GM12874 (cell line): Measurements from ENCODE around the gene IFI35.
A peak's percentile ranks its signal among the peaks of the same experiment; 100 is the strongest.

Experiments used
- TF ChIP-seq, protein P1 (sequence below): IDR thresholded peaks from 2 replicates; pipeline ENCODE4 v1.5.1; 2011; ENCODE audit warnings: low read depth, mild to moderate bottlenecking, control low read depth, low read length, moderate library complexity; ENCODE audit not compliant: insufficient read depth

IFI35 gene

DNA sequence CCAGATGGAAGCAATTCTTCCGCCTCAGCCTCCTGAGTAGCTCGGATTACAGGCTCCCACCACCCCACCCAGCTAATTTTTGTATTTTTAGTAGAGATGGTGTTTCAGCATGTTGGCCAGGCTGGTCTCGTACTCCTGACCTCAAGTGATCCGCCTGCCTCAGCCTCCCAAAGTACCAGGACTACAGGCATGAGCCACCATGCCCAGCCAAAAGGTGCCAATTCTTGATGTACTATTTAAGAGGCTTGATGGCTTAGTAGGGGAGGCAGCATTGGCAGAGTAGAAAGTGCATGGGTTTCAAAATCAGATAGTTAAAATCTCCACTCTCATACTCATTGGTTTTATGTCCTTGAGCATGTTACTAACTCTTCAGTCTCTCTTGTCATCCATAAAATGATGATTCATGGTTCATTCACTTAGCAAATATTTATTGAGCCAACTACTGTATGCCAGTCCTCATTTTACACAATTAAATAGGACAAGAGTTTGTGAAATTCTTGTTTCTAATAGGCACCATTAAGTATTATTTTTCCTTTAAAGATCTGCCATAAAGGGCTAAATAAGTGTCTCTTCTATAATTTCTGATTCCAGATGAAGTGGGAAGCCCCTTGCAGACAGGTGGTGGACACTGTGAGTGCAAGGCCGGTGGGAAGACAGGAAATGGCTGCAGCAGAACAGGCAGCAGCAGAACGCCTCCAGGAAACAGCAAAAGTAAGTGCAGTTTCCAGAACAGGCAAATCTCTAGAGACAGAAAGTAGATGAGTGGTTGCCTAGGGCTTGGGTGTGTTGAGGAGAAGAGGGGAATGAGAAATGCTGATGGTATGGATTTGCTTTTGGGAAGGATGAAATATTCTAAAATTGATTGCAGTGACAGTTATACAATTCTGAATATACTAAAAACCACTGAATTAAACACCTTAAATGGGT, 16.6 kb upstream of the IFI35 start:
- TF ChIP-seq, protein P1, sequence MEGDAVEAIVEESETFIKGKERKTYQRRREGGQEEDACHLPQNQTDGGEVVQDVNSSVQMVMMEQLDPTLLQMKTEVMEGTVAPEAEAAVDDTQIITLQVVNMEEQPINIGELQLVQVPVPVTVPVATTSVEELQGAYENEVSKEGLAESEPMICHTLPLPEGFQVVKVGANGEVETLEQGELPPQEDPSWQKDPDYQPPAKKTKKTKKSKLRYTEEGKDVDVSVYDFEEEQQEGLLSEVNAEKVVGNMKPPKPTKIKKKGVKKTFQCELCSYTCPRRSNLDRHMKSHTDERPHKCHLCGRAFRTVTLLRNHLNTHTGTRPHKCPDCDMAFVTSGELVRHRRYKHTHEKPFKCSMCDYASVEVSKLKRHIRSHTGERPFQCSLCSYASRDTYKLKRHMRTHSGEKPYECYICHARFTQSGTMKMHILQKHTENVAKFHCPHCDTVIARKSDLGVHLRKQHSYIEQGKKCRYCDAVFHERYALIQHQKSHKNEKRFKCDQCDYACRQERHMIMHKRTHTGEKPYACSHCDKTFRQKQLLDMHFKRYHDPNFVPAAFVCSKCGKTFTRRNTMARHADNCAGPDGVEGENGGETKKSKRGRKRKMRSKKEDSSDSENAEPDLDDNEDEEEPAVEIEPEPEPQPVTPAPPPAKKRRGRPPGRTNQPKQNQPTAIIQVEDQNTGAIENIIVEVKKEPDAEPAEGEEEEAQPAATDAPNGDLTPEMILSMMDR, result no peak

DNA sequence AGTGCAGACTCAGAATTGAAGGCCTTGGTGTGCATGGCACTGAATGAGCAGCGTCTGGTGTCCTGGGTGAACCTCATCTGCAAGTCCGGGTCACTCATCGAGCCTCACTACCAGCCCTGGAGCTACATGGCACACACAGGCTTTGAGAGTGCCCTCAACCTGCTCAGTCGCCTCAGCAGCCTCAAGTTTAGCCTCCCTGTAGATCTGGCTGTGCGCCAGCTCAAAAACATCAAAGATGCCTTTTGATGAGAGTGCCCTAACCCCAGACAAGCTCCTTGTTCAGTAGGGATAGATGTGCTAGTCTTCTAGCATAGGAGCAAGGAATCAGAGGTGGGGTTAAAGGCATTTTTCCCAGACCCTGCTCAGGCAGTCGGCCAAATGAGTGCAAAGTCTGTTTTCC, 15.1 kb upstream of the IFI35 start:
- TF ChIP-seq, protein P1, result no peak

DNA sequence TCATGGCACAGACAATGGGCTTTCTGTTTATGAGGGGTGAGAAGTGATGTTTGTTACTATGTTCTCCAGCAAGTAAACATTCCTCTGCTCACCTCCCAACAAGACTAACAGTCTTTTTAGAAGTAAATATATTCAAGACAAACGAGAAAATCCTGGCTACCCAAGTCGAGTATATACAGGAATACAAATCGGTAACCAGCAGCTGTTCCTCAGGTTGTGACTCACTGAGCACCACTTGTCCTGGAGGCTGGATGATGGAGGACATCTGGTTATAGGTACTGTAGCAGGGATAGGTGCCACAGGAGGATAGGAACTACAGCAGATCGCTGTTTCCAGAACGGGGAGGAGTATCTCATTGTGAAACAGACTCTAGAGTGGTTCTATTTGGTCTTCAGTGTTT, 13.7 kb upstream of the IFI35 start:
- TF ChIP-seq, protein P1, result no peak

DNA sequence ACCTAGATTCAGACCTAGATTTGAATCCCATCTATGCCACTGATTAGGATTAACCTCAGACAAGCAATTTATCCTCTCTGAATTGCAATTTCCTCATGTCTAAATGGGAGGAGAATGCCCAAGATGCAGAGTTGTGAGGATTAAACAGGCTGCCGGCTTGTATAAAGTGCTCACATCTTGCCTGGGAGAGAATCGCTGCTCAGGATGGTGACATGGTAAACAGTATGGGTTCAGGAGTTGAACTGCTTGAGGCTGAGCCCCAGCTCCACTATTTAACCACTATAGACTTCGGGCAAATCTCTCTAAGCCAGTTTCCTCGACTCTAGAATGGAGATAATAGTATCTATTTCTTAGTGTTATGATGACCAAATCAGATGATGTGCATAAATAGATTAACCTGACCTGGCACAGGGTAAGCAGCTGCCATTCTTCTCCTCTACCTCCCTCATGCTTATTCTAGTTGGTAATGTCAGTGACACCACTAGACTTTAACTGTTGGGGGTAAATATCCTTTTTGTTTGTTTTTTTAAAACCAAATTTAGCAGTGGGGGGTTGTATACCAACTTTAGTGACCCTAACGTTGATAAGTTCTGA, 9.1 kb upstream of the IFI35 start:
- TF ChIP-seq, protein P1, result no peak

DNA sequence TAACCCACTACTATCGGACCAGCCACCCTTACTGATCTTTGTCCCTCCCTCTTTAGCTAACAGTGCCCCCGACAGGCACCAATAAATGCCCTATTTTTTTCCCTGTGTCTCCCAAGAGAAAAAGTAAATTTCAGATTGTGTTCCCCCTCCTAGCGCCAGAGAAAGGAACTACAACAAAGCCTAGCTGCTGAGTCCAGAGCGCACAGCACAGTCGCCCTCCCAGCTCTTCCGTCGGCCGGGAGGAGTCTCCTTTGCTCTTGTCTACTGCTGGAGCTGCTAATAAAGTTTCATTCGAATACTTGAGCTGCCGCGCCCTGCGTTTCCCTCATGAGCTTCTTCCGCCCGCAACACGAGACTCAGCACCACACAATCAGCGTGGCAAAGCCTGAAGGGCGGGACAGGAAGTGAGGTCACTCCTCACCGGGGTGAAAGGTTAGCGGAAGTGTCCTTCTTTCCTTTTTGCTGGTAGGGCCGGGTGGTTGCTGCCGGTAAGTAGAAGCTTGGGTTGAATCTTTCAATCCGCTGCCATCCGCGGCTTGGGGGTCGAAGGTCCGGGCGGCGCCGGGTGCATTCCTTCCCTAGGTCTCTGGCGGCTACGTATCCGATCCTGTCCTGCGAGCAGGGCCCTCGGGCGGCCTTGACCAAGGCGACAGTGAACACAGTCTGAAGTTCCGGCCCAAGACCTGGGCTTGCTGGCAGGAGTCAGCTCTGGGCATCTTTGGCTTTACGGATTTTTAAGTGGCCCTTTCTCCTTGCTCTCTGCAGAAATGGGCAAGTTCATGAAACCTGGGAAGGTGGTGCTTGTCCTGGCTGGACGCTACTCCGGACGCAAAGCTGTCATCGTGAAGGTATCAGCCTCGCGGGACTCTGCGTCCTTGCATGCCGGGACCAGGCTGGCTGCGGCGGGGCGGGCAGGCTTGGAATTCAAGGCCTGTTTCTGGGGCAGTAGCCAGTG, 8.3 kb upstream of the IFI35 start, which contains the start of gene RPL27:
Gene RPL27, plus strand, starts transcription at position 436 of the 955 bp plus-strand sequence. Its CDS starts 332 bp downstream, at position 768.
- TF ChIP-seq, protein P1, result peak; percentile 68

DNA sequence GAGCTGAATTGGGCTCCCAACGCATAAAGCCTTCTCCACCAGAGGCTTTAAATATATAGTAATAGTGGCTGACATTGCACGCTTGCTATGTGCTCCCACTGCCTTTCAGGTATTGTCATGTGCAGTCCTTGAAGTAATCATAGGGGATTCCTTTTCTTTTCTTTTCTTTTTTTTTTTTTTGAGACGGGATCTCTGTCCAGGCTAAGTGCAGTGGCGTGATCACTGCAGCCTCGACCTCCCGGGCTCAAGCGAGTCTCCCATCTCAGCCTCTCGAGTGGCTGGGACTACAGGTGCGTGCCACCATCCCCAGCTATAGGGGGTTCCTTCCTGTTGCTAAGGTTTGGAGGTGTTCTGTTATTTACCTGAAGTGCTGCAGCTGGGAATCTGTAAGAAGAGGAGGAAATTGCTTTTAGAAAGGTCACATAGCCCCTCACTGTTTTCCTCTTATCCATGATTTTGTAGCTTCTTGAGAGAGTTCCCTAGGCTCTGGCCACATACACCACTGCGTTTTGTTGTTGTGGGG, 7.5 kb upstream of the IFI35 start:
- TF ChIP-seq, protein P1, result no peak
